Upper lobe of left lung (tissue), 4 donors: ENCODE measurements around the gene TRIM31.

Experiments
- CTCF ChIP-seq, 6 experiments: fragments of 450-650 bp in 4 of 6; fragments of 200-600 bp in 2 of 6; sonication (generic) in 2 of 6; IDR thresholded peaks; one replicate each; pipeline ENCODE4 v1.5.1; 2016 to 2019; ENCODE audit warnings: antibody characterized with exemption in 6 of 6
- POLR2A ChIP-seq, 4 donors: fragments of 450-650 bp; IDR thresholded peaks; one replicate each; pipeline ENCODE4 v1.5.1; 2016 to 2017; ENCODE audit warnings: antibody characterized with exemption in 4 of 4, mild to moderate bottlenecking in 2 of 4
- POLR2AphosphoS5 ChIP-seq, 2 donors: sonication (generic); formaldehyde crosslinking; IDR thresholded peaks; one replicate each; pipeline ENCODE4 v1.5.1; 2017; ENCODE audit warnings: antibody characterized with exemption in 2 of 2

GRCh38 chr6:30060606-30061091 is 52.2 kb downstream of the TRIM31 start:
- TF ChIP-seq CTCF (IDR thresholded peaks at IDR 0.05) = no peak
- no peak for TF ChIP-seq POLR2A (IDR thresholded peaks at IDR 0.05)
- no peak for TF ChIP-seq POLR2AphosphoS5 (IDR thresholded peaks at IDR 0.05)
